ENCODE measurements around the gene GLIPR2. TPM values are rescaled to one million over a fixed set of nuclear protein-coding genes. Genes with fewer than 3 reads are reported as not detected.

The GLIPR2 gene
- total and polyA plus RNA-seq, 3 donors from 2014 or later: 3.5 to 19.6 (median 3.9) TPM

DNA sequence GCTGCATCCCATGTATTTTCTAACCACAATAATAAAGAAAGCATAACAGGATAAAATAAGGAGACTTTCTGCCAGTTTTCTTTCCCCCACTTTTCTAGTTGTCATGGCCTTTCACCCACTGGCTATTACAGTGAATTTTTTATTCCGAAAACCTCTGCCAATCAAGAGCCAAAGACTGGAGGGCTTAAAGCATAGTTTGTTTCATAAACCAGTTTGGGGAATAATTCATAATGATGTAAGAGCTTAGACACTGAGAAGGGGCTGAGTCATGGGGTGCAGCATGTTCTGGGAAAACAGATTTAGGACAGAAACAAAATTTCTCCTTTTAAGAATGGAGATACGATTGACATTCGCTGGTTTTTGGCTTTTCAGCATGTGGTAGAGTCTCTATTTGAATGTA lies 4.4 kb upstream of the GLIPR2 start:
- no peaks in the 10 kb centered on the region for H3K36me3 ChIP-seq (ENCODE audit: low read depth, missing control alignments)
- intact Hi-C loops (cut with DNase I; ENCODE audit: low total_unique reads): no loop called here
- TF ChIP-seq POLR2A (IDR thresholded peaks at IDR 0.05): no peak
- H3K4me3 ChIP-seq: no peak overlapping the region
- no peak overlapping the region for H3K27ac ChIP-seq
- WGBS, 2 donors: 76 to 80% methylated on average over 3 of the region's 3 CpGs
- H3K9me3 ChIP-seq: no peaks in the 10 kb centered on the region
- H3K4me1 ChIP-seq: peaks cover 6% of the 10 kb centered on the region
- DNase-seq: no peak
- H3K27me3 ChIP-seq: no peaks in the 10 kb centered on the region

DNA sequence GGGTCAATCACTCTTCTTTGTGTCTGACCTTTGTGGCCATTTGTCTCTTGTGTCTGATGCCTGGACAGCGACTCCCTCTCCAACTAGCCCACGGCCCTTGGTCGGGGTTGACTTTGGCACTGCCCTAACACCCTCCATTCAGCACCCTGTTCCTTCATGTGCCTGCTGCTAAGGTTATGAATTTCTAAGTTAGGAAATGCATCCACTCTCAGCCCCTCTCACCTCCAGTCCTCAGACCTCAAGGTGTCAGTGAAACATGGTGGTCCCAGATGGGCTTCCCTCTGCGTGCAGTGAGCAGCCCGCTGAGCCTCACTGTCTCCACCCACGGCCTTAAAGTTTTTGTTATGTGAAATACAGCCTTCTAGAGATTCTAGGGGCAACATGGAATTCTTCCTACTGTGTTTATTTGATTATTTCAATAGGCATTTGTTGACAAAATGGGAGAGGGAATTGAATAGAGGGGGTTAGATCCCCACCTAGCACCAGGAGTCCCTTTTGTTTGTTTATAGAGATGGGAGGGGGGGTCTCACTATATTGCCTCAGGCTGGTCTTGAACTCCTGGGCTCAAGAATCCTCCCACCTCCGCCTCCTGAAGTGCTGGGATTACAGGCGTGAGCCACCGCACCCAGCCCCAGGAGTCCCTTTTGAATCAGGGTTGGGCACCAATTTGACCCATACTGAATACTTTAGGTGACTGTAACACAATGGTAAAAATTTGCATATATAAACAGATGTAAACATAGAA lies 1.6 kb upstream of the GLIPR2 start:
- WGBS, 2 donors: 85 to 88% methylated on average over 9 of the region's 9 CpGs
- no peak overlapping the region for H3K27ac ChIP-seq

DNA sequence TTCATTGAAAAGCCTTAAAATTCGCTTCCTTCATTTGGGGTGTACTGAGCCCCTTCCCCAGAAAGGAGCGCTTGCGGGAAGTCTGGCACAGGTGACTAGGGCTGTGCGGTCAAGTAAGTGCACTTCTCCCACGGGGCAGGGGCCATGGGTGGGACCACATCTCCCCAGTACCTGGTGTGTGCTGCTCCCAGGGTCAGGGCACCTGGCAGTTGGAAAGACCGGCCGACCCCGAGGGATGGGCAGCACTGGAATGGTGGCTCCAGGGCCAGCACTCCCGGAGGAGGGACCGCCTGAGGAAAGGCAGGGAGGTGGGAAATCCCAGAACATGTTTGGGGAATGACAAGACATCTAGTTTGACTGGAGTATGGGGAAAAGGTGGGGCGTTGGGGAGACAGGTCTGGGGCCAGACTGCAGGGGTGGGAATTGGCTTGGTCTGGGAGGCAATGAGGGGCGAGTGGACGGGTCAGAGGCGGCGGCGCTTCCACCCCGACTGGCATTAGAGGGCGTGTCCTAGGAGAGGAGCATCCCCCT lies 727 bp upstream of the GLIPR2 start:
- H3K27me3 ChIP-seq: no peaks in the 10 kb centered on the region
- H3K4me3 ChIP-seq: peak overlapping the region; percentile 73 to 84
- no peaks in the 10 kb centered on the region for H3K36me3 ChIP-seq (ENCODE audit: low read depth, missing control alignments)
- no peak overlapping the region for H3K27ac ChIP-seq
- no peak for DNase-seq
- WGBS, 2 donors: 14 to 27% methylated on average over 11 to 18 of the region's 18 CpGs
- intact Hi-C loops (cut with DNase I; ENCODE audit: low total_unique reads): no loop called here
- H3K9me3 ChIP-seq: no peaks in the 10 kb centered on the region
- peaks cover 14% of the 10 kb centered on the region for H3K4me1 ChIP-seq
- TF ChIP-seq, protein P1, sequence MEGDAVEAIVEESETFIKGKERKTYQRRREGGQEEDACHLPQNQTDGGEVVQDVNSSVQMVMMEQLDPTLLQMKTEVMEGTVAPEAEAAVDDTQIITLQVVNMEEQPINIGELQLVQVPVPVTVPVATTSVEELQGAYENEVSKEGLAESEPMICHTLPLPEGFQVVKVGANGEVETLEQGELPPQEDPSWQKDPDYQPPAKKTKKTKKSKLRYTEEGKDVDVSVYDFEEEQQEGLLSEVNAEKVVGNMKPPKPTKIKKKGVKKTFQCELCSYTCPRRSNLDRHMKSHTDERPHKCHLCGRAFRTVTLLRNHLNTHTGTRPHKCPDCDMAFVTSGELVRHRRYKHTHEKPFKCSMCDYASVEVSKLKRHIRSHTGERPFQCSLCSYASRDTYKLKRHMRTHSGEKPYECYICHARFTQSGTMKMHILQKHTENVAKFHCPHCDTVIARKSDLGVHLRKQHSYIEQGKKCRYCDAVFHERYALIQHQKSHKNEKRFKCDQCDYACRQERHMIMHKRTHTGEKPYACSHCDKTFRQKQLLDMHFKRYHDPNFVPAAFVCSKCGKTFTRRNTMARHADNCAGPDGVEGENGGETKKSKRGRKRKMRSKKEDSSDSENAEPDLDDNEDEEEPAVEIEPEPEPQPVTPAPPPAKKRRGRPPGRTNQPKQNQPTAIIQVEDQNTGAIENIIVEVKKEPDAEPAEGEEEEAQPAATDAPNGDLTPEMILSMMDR (IDR thresholded peaks at IDR 0.05): no peak
- TF ChIP-seq POLR2A (IDR thresholded peaks at IDR 0.05): no peak

More for the DNA sequence above, 1.6 kb upstream of the GLIPR2 start:
- Histone ChIP-seq H3K4me1 (peaks cover 14% of the 10 kb centered on the region), H3K27me3 (no peaks in the 10 kb centered on the region), H3K4me3 (no peak overlapping the region), H3K9me3 (no peaks in the 10 kb centered on the region), H3K36me3 (ENCODE audit: low read depth, missing control alignments) (no peaks in the 10 kb centered on the region)
- no peak for TF ChIP-seq POLR2A (IDR thresholded peaks at IDR 0.05)
- TF ChIP-seq, protein P1 (IDR thresholded peaks at IDR 0.05): no peak
- intact Hi-C loops (cut with DNase I; ENCODE audit: low total_unique reads): no loop called here
- no peak for DNase-seq

DNA sequence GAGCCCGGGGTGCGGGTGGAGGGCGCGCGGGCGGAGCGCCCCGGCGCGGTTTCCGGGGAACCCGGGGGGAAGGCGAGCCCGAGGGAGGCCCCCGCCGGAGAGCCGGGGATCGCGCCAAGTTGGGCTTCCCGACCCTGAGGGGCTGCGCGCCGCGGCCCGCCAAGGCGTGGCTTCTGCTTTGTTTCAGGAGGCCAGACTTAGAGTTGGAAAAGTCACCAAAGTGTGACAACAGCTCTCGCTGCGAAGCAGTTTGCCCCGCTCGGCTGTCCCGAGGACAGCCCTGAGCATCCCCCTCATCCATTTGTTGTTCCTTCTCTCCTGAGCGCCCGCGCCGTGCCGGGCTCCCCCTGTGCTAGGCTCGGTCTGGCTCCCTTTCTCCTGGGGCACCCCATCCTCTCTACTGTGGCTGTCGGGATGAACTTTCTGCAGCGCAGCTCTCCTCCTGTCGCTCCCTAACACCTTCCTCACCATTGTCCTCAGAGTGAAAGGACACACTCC lies 410 bp downstream of the GLIPR2 start:
- 0% methylated on average over 17 to 19 of the region's 40 CpGs for WGBS, 2 donors
- TF ChIP-seq, protein P1 (IDR thresholded peaks at IDR 0.05): no peak
- no peak for TF ChIP-seq POLR2A (IDR thresholded peaks at IDR 0.05)
- no peaks in the 10 kb centered on the region for H3K27me3 ChIP-seq
- H3K4me3 ChIP-seq: peak overlapping the region; percentile 73 to 84
- H3K4me1 ChIP-seq: peaks cover 14% of the 10 kb centered on the region
- no peaks in the 10 kb centered on the region for H3K36me3 ChIP-seq (ENCODE audit: low read depth, missing control alignments)
- intact Hi-C loops (cut with DNase I; ENCODE audit: low total_unique reads): no loop called here
- DNase-seq: no peak
- peak overlapping the region; percentile 8 to 69 for H3K27ac ChIP-seq
- no peaks in the 10 kb centered on the region for H3K9me3 ChIP-seq

DNA sequence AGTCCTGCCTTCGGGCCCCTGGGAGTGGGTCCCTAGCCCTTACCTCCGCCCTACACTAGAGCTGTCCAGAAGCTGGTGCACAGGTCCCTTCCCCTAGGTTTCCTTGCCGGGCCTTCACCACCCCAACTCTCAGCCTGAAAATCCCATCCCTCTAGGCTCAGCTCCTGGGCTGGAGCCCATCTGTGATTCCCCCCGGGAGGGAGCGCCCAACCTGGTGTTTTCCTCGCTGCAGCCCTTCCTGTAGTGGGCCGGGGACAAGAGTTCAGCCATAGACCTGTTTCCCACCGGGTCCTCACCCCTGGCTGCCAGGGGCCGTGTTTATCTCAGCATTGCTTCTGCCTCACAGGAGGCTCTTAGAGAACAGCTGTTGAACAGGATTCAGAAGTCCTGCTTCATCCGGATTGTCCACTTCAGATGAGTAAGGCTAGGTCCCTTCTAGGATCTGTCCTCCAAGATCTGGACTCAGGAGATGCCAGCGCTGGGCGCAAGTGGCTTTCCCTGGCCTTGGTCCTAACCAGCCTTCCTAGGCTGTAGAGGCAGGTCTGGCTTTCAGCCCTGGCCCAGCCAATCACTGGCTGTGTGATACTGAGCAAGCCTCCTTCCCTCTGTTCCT lies 965 bp downstream of the GLIPR2 start:
- H3K4me1 ChIP-seq: peaks cover 17% of the 10 kb centered on the region

More for the DNA sequence above, 965 bp downstream of the GLIPR2 start:
- no peaks in the 10 kb centered on the region for H3K36me3 ChIP-seq (ENCODE audit: low read depth, missing control alignments)
- H3K4me3 ChIP-seq: peak overlapping the region; percentile 73 to 84
- intact Hi-C loops (cut with DNase I; ENCODE audit: low total_unique reads): no loop called here
- H3K27me3 ChIP-seq: no peaks in the 10 kb centered on the region
- TF ChIP-seq POLR2A (IDR thresholded peaks at IDR 0.05): no peak
- TF ChIP-seq, protein P1 (IDR thresholded peaks at IDR 0.05): no peak
- H3K27ac ChIP-seq: peak overlapping the region in 1 of 2 donors; percentile 8
- no peaks in the 10 kb centered on the region for H3K9me3 ChIP-seq
- no peak for DNase-seq
- 17 to 23% methylated on average over 12 of the region's 12 CpGs for WGBS, 2 donors
